Lower leg skin (tissue), 4 donors: ENCODE measurements around the gene TRAM2. TPM values are rescaled to one million over a fixed set of nuclear protein-coding genes. Genes with fewer than 3 reads are reported as not detected.

Experiments used
- DNase-seq, 2 donors: peaks; one replicate each; pipeline ENCODE4 v3.0.0-alpha.2; 2019; ENCODE audit warnings: low spot score in 2 of 2
- H3K4me3 ChIP-seq: fragments of 200-600 bp; sonication (generic); 2 replicates; pipeline ENCODE4 v1.5.1; 2017; ENCODE audit warnings: mild to moderate bottlenecking, low read depth; ENCODE audit not compliant: poor library complexity, severe bottlenecking
- CTCF ChIP-seq, 3 donors: fragments of 450-650 bp; IDR thresholded peaks; one replicate each; pipeline ENCODE4 v1.5.1; 2016; ENCODE audit warnings: antibody characterized with exemption in 3 of 3, mild to moderate bottlenecking in 3 of 3, moderate library complexity in 2 of 3
- POLR2A ChIP-seq, 2 donors: fragments of 450-650 bp; IDR thresholded peaks; one replicate each; pipeline ENCODE4 v1.6.1; 2016 to 2017; ENCODE audit warnings: antibody characterized with exemption in 2 of 2, mild to moderate bottlenecking in 1 of 2, moderate library complexity in 1 of 2
- WGBS, 2 donors: methylation state at CpG; one replicate each; pipeline ENCODE4 v1.1.5; 2018; 5-methylcytosine and 5-hydroxymethylcytosine counted together
- intact Hi-C: fragments of 100-400 bp; cut with DNase I; formaldehyde crosslinking; loops from one replicate; pipeline ENCODE4 v1.15.0; 2023; ENCODE audit warnings: low total_unique reads
- total RNA-seq, 4 donors: library from RNA; depleted of rRNA; stranded (reverse); fragments of >200 nt; gene quantifications; one replicate each; pipeline ENCODE4 v1.1.0, GENCODE V29; 2016

TRAM2 gene
- total RNA-seq, 4 donors from 2014 or later, result 3.7 to 11.5 (median 7.0) TPM

DNA sequence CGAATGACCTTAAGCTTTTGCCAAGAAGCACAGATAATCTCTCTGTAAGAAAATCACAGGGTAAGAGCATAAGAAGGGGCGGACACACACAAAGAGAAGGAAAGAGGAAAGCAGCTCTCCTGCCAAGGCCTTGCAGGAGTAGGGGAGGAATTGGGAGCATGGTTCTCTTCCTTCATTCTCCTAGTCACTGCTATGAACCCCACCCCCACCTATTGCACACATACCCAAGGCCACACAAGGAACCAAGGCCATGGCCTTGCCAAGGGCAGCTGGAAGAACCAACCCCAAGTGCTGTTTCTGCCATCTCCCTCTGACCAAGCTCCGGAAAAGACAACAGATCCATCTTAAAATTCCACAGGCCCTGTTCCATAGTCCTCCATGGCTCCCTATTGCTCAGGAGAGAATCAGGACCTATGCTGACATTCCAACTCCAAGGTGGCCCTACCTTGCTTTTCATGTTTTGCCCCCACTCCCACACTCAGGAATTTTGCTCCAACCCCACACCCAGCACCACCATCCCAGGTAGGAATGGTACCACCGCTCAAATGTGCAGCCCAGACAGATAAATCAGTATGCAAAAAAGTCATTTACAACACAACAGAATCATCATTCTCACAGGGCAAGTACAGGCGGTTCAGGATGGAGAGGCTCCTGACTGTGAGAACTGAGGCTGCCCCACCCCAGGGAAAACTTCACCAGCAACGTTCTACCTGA, 31.3 kb downstream of the TRAM2 start:
- intact Hi-C loops, result no loop called here
- 69 to 70% methylated on average over 6 of the region's 6 CpGs for WGBS, 2 donors

DNA sequence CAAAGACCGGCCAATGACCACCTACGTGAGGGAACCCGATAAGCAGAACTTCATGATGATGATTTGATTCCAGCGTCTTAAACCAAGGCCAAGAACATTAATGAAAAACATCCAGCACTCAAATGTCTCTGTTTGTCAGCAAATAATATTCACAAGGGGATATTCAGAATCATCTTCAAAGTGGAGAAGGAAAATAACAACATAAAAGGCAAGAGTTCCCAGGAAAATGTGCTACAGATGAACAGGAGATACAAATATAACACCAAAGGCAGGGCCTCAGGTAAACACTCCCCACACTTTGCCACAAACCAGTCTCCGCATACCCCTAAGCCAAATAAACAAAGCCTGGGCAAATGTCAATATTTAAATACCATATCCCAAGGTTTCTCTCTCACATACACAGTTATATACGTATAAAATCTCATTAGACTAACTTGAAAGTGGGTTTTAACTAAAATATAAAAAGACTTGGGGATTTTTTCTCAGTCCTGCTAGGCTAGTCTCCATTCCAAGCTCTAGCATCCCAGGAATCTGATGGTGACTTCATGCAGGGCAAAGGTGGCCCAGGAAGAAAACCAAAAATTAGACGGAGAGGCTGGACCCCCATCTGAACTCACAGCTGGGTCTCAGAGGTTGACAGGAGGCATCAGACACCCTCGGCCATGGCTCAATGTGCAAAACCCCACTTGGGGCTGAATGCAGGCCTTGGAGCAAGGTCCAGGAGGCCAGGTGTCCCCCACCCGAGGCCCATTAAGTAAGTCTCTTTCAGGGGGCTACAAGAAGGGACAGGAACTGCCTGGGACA, 32.1 kb downstream of the TRAM2 start:
- peak in 1 of 2 donors; percentile 77 for DNase-seq
- TF ChIP-seq CTCF (IDR thresholded peaks at IDR 0.05) (no peak), POLR2A (IDR thresholded peaks at IDR 0.05) (no peak)
- intact Hi-C loops, result no loop called here
- 70 to 78% methylated on average over 9 of the region's 9 CpGs for WGBS, 2 donors
- no peak overlapping the region for H3K4me3 ChIP-seq

More for the DNA sequence above, 31.3 kb downstream of the TRAM2 start:
- TF ChIP-seq CTCF (IDR thresholded peaks at IDR 0.05), result no peak
- no peak for TF ChIP-seq POLR2A (IDR thresholded peaks at IDR 0.05)
- no peak overlapping the region for H3K4me3 ChIP-seq
- DNase-seq, result peak in 1 of 2 donors; percentile 76

GRCh38 chr6:52543729-52544601, 32.9 kb downstream of the TRAM2 start:
- TF ChIP-seq CTCF (IDR thresholded peaks at IDR 0.05) (no peak), POLR2A (IDR thresholded peaks at IDR 0.05) (no peak)
- intact Hi-C loops, result no loop called here
- WGBS, 2 donors, result 71 to 81% methylated on average over 10 of the region's 10 CpGs
- H3K4me3 ChIP-seq, result no peak overlapping the region
- DNase-seq, result peak in 1 of 2 donors; percentile 34

DNA sequence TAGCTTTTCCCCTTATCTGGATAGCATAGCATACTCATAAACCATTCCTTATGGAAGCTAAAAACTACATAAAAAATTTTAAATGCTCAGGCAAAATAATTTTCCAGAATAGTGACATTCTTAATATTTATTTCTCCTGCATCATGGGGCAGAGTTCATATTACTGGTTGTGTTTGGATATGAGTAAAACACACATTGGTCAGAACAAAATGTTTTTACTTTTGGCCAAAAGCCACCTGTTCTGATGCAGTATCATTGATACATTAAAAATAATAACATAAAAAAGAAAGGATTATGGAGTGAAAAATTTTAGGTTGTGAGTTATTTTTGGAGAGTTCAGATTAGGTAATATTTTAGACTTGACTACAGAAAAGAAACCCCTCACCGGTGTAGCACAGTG, 33.6 kb downstream of the TRAM2 start:
- 78 to 84% methylated on average over 1 of the region's 1 CpG for WGBS, 2 donors
- DNase-seq, result no peak
- intact Hi-C loops, result no loop called here
- H3K4me3 ChIP-seq, result no peak overlapping the region
- TF ChIP-seq CTCF (IDR thresholded peaks at IDR 0.05) (no peak), POLR2A (IDR thresholded peaks at IDR 0.05) (no peak)

- intact Hi-C loops, result no loop called here
- no peak overlapping the region for H3K4me3 ChIP-seq
- peak in 1 of 2 donors; percentile 29 for DNase-seq
- TF ChIP-seq POLR2A (IDR thresholded peaks at IDR 0.05) (no peak), CTCF (IDR thresholded peaks at IDR 0.05) (no peak)
- WGBS, 2 donors, result 89 to 90% methylated on average over 6 of the region's 6 CpGs
These were observed 35.7 kb downstream of the TRAM2 start for GRCh38 chr6:52541135-52541534.
